HepG2 (cell line): ENCODE measurements around the gene GALR3. TPM values are rescaled to one million over a fixed set of nuclear protein-coding genes. Genes with fewer than 3 reads are reported as not detected.

ENCODE experiments used
- ETV5 ChIP-seq: IDR thresholded peaks from 2 replicates; pipeline ENCODE4 v1.6.1; 2018; ENCODE audit warnings: missing biosample characterization, missing genetic modification reagents, inconsistent platforms, borderline replicate concordance
- KDM6A ChIP-seq: IDR thresholded peaks from 2 replicates; pipeline ENCODE4 v1.6.1; 2016; ENCODE audit warnings: low read depth
- MED1 ChIP-seq: sonication (generic); formaldehyde crosslinking; IDR thresholded peaks from 2 replicates; pipeline ENCODE4 v1.4.0; 2020; ENCODE audit warnings: missing genetic modification reagents
- MIER2 ChIP-seq: IDR thresholded peaks from 2 replicates; pipeline ENCODE4 v1.6.1; 2016; ENCODE audit warnings: missing biosample characterization, missing genetic modification reagents
- NKX3-1 ChIP-seq: sonication (generic); formaldehyde crosslinking; IDR thresholded peaks from 2 replicates; pipeline ENCODE4 v1.5.0; 2020; ENCODE audit warnings: missing genetic modification reagents
- NR2C2 ChIP-seq: sonication (generic); formaldehyde crosslinking; IDR thresholded peaks from 2 replicates; pipeline ENCODE4 v1.4.0; 2020; ENCODE audit warnings: missing genetic modification reagents, mild to moderate bottlenecking, moderate library complexity, borderline replicate concordance
- POLR2G ChIP-seq: fragments of 200-400 bp; formaldehyde crosslinking; IDR thresholded peaks from 2 replicates; pipeline ENCODE4 v1.6.1; 2018; ENCODE audit warnings: mild to moderate bottlenecking, low read depth, low read length, moderate library complexity
- ZFY ChIP-seq: sonication (generic); formaldehyde crosslinking; IDR thresholded peaks from 2 replicates; pipeline ENCODE4 v1.4.0; 2020; ENCODE audit warnings: missing genetic modification reagents
- ZMAT3 ChIP-seq: sonication (generic); formaldehyde crosslinking; conservative IDR thresholded peaks from 2 replicates; pipeline ENCODE4 v1.7.0; 2021; ENCODE audit warnings: missing genetic modification reagents
- ZNF10 ChIP-seq: sonication (generic); formaldehyde crosslinking; IDR thresholded peaks from 2 replicates; pipeline ENCODE4 v1.4.0; 2020; ENCODE audit warnings: mild to moderate bottlenecking, low read depth, missing genetic modification reagents, borderline replicate concordance
- ZNF24 ChIP-seq: fragments of 450-650 bp; IDR thresholded peaks from 2 replicates; pipeline ENCODE4 v1.6.1; 2017; ENCODE audit warnings: antibody characterized with exemption, mild to moderate bottlenecking
- ZNF605 ChIP-seq: sonication (generic); formaldehyde crosslinking; IDR thresholded peaks from 2 replicates; pipeline ENCODE4 v1.8.0; 2022; ENCODE audit warnings: mild to moderate bottlenecking, missing genetic modification reagents
- ZNF670 ChIP-seq: sonication (generic); formaldehyde crosslinking; IDR thresholded peaks from 2 replicates; pipeline ENCODE4 v1.8.0; 2022; ENCODE audit warnings: mild to moderate bottlenecking, missing genetic modification reagents, borderline replicate concordance
- polyA plus RNA-seq, 8 experiments: library from polyadenylated mRNA; depleted of rRNA in 3 of 8; stranded (reverse) in 7 of 8; unstranded in 1 of 8; fragments of >200 nt; fragmentation: Illumina TruSeq in 4 of 8; extraction: Trizol in 4 of 8; gene quantifications; 2 replicates each; pipeline versions ENCODE4 v1.2.1 to v1.2.3, GENCODE V29; 2011 to 2016; ENCODE audit warnings: low read depth in 4 of 8, missing spikeins in 1 of 8, mixed read lengths in 1 of 8; ENCODE audit not compliant: insufficient read depth in 1 of 8
- total RNA-seq, 5 experiments: library from RNA; depleted of rRNA; stranded (reverse); fragments of >200 nt; fragmentation: Illumina TruSeq; extraction: Trizol; gene quantifications; 2 replicates each; pipeline ENCODE4 v1.2.3, GENCODE V29; 2016; ENCODE audit warnings: low read depth in 1 of 5
- TF ChIP-seq, protein P1 (sequence below): IDR thresholded peaks from 2 replicates; pipeline ENCODE4 v1.6.1; 2016; ENCODE audit warnings: low read depth, missing genetic modification reagents, missing compliant biosample characterization
- TF ChIP-seq, protein P2 (sequence below), 2 experiments: sonication (generic) in 1 of 2; formaldehyde crosslinking in 1 of 2; IDR thresholded peaks; 2 replicates each; pipeline versions ENCODE4 v1.6.1 to v1.9.0; 2014 to 2022; ENCODE audit warnings: antibody characterized with exemption in 1 of 2, borderline replicate concordance in 1 of 2, inconsistent platforms in 1 of 2, low read depth in 1 of 2, missing genetic modification reagents in 1 of 2
- TF ChIP-seq, protein P3 (sequence below): sonication (generic); formaldehyde crosslinking; IDR thresholded peaks from 2 replicates; pipeline ENCODE4 v1.5.0; 2020; ENCODE audit warnings: missing genetic modification reagents
- TF ChIP-seq, protein P4 (sequence below): sonication (generic); formaldehyde crosslinking; IDR thresholded peaks from 2 replicates; pipeline ENCODE4 v1.4.0; 2020; ENCODE audit warnings: mild to moderate bottlenecking, missing genetic modification reagents

Gene GALR3
- total and polyA plus RNA-seq, 2 of the 13 experiments (the other 11 are each of a cell fraction or from before 2014, with no cell fraction given): 0.13 TPM; not detected in 1

DNA sequence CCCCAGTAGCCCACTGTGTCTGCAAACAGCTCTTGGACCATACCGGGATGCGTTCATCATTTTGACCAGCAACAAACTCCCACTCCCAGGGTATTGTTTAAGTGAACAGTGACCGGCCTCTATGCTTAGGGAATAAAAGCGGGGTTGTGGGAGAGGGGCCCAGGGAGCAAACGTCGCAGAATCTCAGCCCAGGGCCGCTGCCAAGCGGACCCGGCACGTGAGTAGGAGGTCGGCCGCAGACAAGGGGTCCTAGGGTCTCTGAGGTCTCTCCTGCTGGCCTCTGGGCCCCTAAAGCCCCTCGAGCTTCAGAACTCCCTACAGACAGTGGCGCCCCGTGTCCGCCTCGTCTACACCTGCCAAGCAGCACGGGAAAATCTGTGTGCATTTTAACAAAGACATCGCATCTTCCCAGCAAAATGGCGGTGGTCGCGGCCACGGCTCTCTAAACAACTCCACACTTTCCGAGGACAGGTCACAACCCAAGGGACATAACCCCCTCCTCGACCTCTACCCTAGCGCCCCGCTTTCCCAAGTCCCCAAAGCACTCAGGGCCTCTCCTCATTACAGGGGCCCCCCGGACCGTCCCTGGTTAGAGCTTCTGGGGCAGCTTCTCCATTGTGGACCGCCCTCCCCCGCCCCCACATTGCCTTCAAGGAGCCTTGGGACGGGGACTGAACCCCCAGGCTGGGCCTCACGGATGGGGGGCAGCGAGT is 19.4 kb upstream of the GALR3 start (continued):
- TF ChIP-seq, protein P1, sequence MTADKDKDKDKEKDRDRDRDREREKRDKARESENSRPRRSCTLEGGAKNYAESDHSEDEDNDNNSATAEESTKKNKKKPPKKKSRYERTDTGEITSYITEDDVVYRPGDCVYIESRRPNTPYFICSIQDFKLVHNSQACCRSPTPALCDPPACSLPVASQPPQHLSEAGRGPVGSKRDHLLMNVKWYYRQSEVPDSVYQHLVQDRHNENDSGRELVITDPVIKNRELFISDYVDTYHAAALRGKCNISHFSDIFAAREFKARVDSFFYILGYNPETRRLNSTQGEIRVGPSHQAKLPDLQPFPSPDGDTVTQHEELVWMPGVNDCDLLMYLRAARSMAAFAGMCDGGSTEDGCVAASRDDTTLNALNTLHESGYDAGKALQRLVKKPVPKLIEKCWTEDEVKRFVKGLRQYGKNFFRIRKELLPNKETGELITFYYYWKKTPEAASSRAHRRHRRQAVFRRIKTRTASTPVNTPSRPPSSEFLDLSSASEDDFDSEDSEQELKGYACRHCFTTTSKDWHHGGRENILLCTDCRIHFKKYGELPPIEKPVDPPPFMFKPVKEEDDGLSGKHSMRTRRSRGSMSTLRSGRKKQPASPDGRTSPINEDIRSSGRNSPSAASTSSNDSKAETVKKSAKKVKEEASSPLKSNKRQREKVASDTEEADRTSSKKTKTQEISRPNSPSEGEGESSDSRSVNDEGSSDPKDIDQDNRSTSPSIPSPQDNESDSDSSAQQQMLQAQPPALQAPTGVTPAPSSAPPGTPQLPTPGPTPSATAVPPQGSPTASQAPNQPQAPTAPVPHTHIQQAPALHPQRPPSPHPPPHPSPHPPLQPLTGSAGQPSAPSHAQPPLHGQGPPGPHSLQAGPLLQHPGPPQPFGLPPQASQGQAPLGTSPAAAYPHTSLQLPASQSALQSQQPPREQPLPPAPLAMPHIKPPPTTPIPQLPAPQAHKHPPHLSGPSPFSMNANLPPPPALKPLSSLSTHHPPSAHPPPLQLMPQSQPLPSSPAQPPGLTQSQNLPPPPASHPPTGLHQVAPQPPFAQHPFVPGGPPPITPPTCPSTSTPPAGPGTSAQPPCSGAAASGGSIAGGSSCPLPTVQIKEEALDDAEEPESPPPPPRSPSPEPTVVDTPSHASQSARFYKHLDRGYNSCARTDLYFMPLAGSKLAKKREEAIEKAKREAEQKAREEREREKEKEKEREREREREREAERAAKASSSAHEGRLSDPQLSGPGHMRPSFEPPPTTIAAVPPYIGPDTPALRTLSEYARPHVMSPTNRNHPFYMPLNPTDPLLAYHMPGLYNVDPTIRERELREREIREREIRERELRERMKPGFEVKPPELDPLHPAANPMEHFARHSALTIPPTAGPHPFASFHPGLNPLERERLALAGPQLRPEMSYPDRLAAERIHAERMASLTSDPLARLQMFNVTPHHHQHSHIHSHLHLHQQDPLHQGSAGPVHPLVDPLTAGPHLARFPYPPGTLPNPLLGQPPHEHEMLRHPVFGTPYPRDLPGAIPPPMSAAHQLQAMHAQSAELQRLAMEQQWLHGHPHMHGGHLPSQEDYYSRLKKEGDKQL (CRISPR knock-in tag): no peak
- TF ChIP-seq, protein P2, sequence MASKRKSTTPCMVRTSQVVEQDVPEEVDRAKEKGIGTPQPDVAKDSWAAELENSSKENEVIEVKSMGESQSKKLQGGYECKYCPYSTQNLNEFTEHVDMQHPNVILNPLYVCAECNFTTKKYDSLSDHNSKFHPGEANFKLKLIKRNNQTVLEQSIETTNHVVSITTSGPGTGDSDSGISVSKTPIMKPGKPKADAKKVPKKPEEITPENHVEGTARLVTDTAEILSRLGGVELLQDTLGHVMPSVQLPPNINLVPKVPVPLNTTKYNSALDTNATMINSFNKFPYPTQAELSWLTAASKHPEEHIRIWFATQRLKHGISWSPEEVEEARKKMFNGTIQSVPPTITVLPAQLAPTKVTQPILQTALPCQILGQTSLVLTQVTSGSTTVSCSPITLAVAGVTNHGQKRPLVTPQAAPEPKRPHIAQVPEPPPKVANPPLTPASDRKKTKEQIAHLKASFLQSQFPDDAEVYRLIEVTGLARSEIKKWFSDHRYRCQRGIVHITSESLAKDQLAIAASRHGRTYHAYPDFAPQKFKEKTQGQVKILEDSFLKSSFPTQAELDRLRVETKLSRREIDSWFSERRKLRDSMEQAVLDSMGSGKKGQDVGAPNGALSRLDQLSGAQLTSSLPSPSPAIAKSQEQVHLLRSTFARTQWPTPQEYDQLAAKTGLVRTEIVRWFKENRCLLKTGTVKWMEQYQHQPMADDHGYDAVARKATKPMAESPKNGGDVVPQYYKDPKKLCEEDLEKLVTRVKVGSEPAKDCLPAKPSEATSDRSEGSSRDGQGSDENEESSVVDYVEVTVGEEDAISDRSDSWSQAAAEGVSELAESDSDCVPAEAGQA (IDR thresholded peaks at IDR 0.05; ENCODE audit: low read depth): 0 out of 2 replicates have a peak, but pooled peaks have one; percentile 5
- TF ChIP-seq, protein P2 (CRISPR knock-in tag; IDR thresholded peaks at IDR 0.05; ENCODE audit: borderline replicate concordance): no peak
- no peak for TF ChIP-seq ETV5 (CRISPR knock-in tag)
- TF ChIP-seq ZNF605 (CRISPR knock-in tag): peak; percentile 71
- TF ChIP-seq NKX3-1 (CRISPR knock-in tag): 0 out of 2 replicates have a peak, but pooled peaks have one; percentile 56
- TF ChIP-seq, protein P3, sequence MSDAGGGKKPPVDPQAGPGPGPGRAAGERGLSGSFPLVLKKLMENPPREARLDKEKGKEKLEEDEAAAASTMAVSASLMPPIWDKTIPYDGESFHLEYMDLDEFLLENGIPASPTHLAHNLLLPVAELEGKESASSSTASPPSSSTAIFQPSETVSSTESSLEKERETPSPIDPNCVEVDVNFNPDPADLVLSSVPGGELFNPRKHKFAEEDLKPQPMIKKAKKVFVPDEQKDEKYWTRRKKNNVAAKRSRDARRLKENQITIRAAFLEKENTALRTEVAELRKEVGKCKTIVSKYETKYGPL (CRISPR knock-in tag): peak; percentile 49; the same call in 1 of the 2 replicates
- no peak for TF ChIP-seq KDM6A (CRISPR knock-in tag)
- TF ChIP-seq ZNF670 (CRISPR knock-in tag): 0 out of 2 replicates have a peak, but pooled peaks have one; percentile 3
- peak; percentile 66 for TF ChIP-seq POLR2G
- no peak for TF ChIP-seq NR2C2
- TF ChIP-seq ZMAT3 (CRISPR knock-in tag): 0 out of 2 replicates have a peak, but pooled peaks have one; percentile 3
- no peak for TF ChIP-seq ZNF10 (CRISPR knock-in tag)
- no peak for TF ChIP-seq MED1 (CRISPR knock-in tag)
- TF ChIP-seq, protein P4, sequence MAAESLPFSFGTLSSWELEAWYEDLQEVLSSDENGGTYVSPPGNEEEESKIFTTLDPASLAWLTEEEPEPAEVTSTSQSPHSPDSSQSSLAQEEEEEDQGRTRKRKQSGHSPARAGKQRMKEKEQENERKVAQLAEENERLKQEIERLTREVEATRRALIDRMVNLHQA: no peak
- no peak for TF ChIP-seq MIER2
- no peak for TF ChIP-seq ZNF24
- peak; percentile 38; the same call in 1 of the 2 replicates for TF ChIP-seq ZFY
